Measurements from ENCODE around the gene EEF1AKMT2. TPM values are rescaled to one million over a fixed set of nuclear protein-coding genes. Genes with fewer than 3 reads are reported as not detected.
"Not testable (repeated sequence)": the region's sequence is repeated elsewhere in the genome, so short reads cannot be mapped to it uniquely, and the experiment has no call there.

The EEF1AKMT2 gene
- total RNA-seq, 1 experiment from 2014 or later, result 18.2 TPM

- Histone ChIP-seq H3K9me2 (replicated peaks; ENCODE audit: low read length) (no peaks in the 10 kb centered on the region), H3K9me3 (ENCODE audit: low read length) (no peaks in the 10 kb centered on the region), H3K4me3 (ENCODE audit: low read length) (no peak overlapping the region), H2AFZ (ENCODE audit: low read length) (no peak overlapping the region), H3K27me3 (ENCODE audit: low read length) (no peaks in the 10 kb centered on the region), H3K36me3 (ENCODE audit: low read depth, low read length) (no peaks in the 10 kb centered on the region), H3K4me2 (ENCODE audit: low read length) (no peak overlapping the region), H3K4me1 (ENCODE audit: insufficient read depth, low read length) (peaks cover 8% of the 10 kb centered on the region; the same call in 1 of the 2 replicates), H4K20me1 (ENCODE audit: low read length) (no peaks in the 10 kb centered on the region), H3K27ac (ENCODE audit: low read length) (no peak overlapping the region), H3K79me2 (ENCODE audit: low read length) (peaks cover 18% of the 10 kb centered on the region), H3F3A (ENCODE audit: low read length, unreplicated experiment) (no peaks in the 10 kb centered on the region), H3K9ac (ENCODE audit: low read length) (no peak overlapping the region)
- no peak for DNase-seq
- BruUV-seq (replicated peaks), result no TSS peak
- ATAC-seq, result no peak
- CTCF ChIA-PET, result no interaction called here
- POLR2A ChIA-PET (ENCODE audit: unreplicated experiment), result no interaction called here
- intact Hi-C loops (cut with micrococcal nuclease), result no loop called here
- no peak for TF ChIP-seq EZH2phosphoT487 (IDR thresholded peaks at IDR 0.05; ENCODE audit: borderline replicate concordance, low read length)
- no peak for TF ChIP-seq CTCF (conservative IDR thresholded peaks at IDR 0.05; ENCODE audit: low read depth, low read length)
- TF ChIP-seq EZH2 (IDR thresholded peaks at IDR 0.05; ENCODE audit: low read length, unreplicated experiment), result no peak
Observed at GRCh38 chr10:124798364-124798763, 6.7 kb upstream of the EEF1AKMT2 start.

GRCh38 chr10:124792998-124793352 is 1.3 kb upstream of the EEF1AKMT2 start:
- intact Hi-C loops (cut with micrococcal nuclease), result loop anchor here (5.0 kb wide), 1 partner anchor 124 kb away; no protein-coding TSS in a partner anchor
- Histone ChIP-seq H3K27me3 (ENCODE audit: low read length) (no peaks in the 10 kb centered on the region), H3K27ac (ENCODE audit: low read length) (no peak overlapping the region), H3K36me3 (ENCODE audit: low read depth, low read length) (peaks cover 8% of the 10 kb centered on the region; the same call in 1 of the 2 replicates), H3K4me1 (ENCODE audit: insufficient read depth, low read length) (peaks cover 6% of the 10 kb centered on the region; the same call in 1 of the 2 replicates), H3K4me3 (ENCODE audit: low read length) (no peak overlapping the region), H3K9me2 (replicated peaks; ENCODE audit: low read length) (no peaks in the 10 kb centered on the region), H2AFZ (ENCODE audit: low read length) (no peak overlapping the region), H3K9ac (ENCODE audit: low read length) (no peak overlapping the region), H3K79me2 (ENCODE audit: low read length) (peaks cover 28% of the 10 kb centered on the region), H3F3A (ENCODE audit: low read length, unreplicated experiment) (no peaks in the 10 kb centered on the region), H3K9me3 (ENCODE audit: low read length) (no peaks in the 10 kb centered on the region), H3K4me2 (ENCODE audit: low read length) (0 out of 2 replicates have a peak overlapping the region, but pooled peaks have one; percentile 85), H4K20me1 (ENCODE audit: low read length) (no peaks in the 10 kb centered on the region)
- TF ChIP-seq EZH2phosphoT487 (IDR thresholded peaks at IDR 0.05; ENCODE audit: borderline replicate concordance, low read length), result no peak
- TF ChIP-seq CTCF (conservative IDR thresholded peaks at IDR 0.05; ENCODE audit: low read depth, low read length), result no peak
- no peak for TF ChIP-seq EZH2 (IDR thresholded peaks at IDR 0.05; ENCODE audit: low read length, unreplicated experiment)
- ChIA-PET CTCF (no interaction called here), POLR2A (ENCODE audit: unreplicated experiment) (no interaction called here)
- no peak for DNase-seq
- BruUV-seq (replicated peaks), result no TSS peak
- ATAC-seq, result no peak

- not testable (repeated sequence) for H3K27me3 ChIP-seq (ENCODE audit: low read length); H3F3A ChIP-seq (ENCODE audit: low read length, unreplicated experiment)
Observed at GRCh38 chr10:124782900-124783299, 8.8 kb downstream of the EEF1AKMT2 start.

More at GRCh38 chr10:124782900-124783299, 8.8 kb downstream of the EEF1AKMT2 start:
- intact Hi-C loops (cut with micrococcal nuclease); H3K4me2 ChIP-seq (ENCODE audit: low read length); CTCF ChIA-PET; ATAC-seq; H3K27ac ChIP-seq (ENCODE audit: low read length); H3K9ac ChIP-seq (ENCODE audit: low read length); H3K4me3 ChIP-seq (ENCODE audit: low read length); BruUV-seq (replicated peaks); H3K4me1 ChIP-seq (ENCODE audit: insufficient read depth, low read length); DNase-seq; H3K9me2 ChIP-seq (replicated peaks; ENCODE audit: low read length); H2AFZ ChIP-seq (ENCODE audit: low read length); H3K79me2 ChIP-seq (ENCODE audit: low read length); H4K20me1 ChIP-seq (ENCODE audit: low read length); H3K36me3 ChIP-seq (ENCODE audit: low read depth, low read length); H3K9me3 ChIP-seq (ENCODE audit: low read length); POLR2A ChIA-PET (ENCODE audit: unreplicated experiment): not testable (repeated sequence)

Measured in PC-3 (cell line).